GM12874 (cell line): ENCODE data around the gene EZH1.

Source experiments
- CTCF ChIP-seq: IDR thresholded peaks from 2 replicates; pipeline ENCODE4 v1.5.1; 2011; ENCODE audit warnings: low read depth, mild to moderate bottlenecking, control low read depth, low read length, moderate library complexity; ENCODE audit not compliant: insufficient read depth

The EZH1 gene

DNA sequence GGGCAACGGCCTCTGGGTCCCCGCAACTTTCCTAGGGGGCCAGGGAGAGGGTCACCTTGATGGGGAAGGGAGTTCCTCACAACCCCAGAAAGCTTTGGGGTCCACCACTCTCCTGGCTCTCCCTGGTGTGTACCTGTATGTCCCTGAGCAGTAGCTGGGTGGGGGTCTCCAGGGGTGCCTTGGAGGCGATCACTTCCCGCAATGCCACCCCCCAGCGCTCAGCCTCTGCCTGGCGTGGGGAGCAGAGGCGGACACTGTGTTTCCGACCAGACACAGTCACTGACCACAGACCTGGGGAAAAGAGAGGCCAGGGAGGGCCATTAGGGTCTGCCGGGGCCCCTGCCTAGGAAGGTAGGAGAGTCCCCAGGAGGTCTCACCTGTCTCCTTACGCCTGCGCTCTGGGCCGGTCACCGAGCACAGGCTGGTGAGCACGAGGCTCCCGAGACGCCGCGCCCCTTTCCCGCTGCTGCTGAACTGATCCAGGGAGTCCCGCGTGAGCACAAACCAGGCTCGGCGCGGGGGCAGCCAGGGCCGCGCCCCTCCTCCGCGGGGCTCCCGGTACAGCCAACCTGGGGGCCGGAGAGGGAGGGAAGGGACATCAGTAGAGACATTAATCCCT is 71.5 kb downstream of the EZH1 start:
- no peak for TF ChIP-seq CTCF

GRCh38 chr17:42672038-42672437 is 72.8 kb downstream of the EZH1 start:
- TF ChIP-seq CTCF, result no peak

- TF ChIP-seq CTCF, result no peak
These were observed 73.8 kb downstream of the EZH1 start for GRCh38 chr17:42670789-42671657.

GRCh38 chr17:42669977-42670788 is 74.7 kb downstream of the EZH1 start:
- TF ChIP-seq CTCF, result no peak

- no peak for TF ChIP-seq CTCF
These were observed 75.2 kb downstream of the EZH1 start for GRCh38 chr17:42669705-42669976.

GRCh38 chr17:42667088-42667951 is 77.5 kb downstream of the EZH1 start:
- no peak for TF ChIP-seq CTCF
